GM19193 (cell line): ENCODE data around the gene CATSPERZ.

Experiments
- POLR2A ChIP-seq: IDR thresholded peaks from 4 replicates; pipeline ENCODE4 v1.6.1; 2011; ENCODE audit not compliant: insufficient read depth, insufficient read length; ENCODE audit errors: extremely low read depth

The CATSPERZ gene

DNA sequence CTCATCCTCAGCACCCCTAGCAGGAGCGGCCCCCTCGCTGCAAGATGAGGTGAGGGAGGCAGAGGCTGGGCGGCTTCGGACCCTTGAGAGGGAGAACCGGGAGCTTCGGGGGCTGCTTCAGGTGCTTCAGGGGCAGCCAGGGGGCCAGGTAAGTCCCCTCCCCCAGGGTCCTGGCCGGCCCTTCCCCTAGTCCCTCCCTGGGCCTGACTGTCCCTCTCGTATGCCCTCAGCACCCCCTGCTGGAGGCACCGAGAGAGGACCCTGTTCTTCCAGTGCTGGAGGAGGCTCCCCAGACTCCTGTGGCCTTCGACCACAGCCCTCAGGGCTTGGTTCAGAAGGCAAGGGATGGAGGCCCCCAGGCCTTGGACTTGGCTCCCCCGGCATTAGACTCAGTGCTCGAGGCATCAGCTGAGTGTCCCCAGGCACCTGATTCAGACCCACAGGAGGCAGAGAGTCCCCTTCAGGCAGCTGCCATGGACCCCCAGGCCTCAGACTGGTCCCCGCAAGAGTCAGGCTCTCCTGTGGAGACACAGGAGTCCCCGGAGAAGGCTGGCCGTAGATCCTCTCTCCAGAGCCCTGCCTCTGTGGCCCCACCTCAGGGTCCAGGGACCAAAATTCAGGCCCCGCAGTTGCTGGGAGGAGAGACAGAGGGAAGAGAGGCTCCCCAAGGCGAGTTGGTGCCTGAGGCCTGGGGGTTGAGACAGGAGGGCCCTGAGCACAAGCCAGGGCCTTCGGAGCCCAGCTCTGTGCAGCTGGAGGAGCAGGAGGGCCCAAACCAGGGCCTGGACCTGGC, 43.8 kb downstream of the CATSPERZ start:
- no peak for TF ChIP-seq POLR2A

DNA sequence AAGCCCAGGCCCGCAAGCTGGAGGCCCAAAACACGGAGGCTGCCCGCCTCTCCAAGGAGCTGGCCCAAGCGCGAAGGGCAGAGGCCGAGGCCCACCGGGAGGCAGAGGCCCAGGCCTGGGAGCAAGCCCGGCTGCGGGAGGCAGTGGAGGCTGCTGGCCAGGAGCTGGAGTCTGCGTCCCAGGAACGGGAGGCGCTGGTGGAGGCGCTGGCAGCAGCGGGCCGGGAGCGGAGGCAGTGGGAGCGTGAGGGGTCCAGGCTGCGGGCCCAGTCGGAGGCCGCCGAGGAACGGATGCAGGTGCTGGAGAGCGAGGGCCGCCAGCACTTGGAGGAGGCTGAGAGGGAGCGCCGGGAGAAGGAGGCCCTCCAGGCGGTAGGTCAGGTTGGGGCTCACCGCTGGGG, 44.6 kb downstream of the CATSPERZ start:
- no peak for TF ChIP-seq POLR2A

DNA sequence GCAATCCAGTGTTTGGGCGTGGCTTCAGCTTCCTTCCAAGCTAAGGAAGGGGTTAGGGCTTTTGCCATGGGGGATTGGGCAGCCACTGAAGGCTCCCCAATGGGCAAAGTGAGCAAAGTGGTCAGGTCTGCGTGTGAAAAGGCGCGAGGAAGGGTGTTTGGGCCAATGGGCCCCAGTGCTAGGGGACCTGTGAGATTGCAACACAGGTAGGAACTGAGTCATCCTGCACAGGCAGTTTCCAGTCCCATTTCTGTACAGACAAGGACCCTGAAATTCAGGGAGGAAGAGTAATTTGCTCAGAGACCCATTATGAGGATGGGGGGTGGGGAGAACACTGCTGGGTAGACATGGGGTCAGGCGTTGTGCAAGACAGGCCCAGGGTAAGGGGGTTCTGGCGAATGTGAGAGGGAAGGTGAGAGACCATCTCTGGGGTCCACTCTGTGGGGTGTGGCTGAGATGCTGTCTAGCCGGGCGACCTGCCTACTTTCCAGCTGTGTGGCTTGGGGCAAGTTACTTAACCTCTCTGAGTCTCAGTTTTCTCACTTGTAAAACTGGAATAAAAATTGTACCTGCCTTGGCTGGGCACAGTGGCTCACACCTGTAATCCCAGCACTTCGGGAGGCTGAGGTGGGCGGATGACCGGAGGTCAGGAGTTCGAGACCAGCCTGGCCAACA, 47.2 kb downstream of the CATSPERZ start:
- no peak for TF ChIP-seq POLR2A

DNA sequence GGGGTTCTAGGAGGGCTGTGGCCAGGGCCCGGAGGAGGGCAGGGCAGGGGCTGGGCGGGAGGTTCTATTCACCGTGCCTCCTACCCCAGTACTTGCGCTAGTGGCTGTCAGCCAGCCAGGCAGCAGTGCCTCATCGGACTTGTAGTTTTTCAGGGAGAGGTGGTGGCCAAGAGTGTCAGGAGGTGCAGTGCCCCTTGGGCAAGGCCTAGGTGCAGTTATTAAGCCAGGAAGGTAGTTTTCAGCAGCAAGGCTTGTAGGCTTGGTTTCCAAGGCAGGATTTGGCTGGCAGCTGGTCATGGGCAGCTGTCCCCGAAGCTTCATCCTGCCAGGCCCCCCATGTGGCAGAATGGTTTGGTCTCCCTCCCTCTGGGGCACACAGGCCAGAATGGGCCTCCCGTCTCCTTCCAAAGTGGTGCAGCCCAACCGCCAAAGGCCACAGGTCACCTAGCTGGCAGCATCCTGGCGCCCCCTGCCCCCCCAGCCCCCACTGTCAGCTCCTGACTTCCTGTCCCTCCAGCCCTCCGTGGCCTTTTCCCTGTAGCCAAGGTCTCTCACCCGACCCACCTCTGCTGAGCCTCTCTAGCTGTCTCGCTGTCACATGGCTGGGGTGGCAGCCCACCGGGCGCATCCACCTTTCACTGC, 48.3 kb downstream of the CATSPERZ start:
- no peak for TF ChIP-seq POLR2A

DNA sequence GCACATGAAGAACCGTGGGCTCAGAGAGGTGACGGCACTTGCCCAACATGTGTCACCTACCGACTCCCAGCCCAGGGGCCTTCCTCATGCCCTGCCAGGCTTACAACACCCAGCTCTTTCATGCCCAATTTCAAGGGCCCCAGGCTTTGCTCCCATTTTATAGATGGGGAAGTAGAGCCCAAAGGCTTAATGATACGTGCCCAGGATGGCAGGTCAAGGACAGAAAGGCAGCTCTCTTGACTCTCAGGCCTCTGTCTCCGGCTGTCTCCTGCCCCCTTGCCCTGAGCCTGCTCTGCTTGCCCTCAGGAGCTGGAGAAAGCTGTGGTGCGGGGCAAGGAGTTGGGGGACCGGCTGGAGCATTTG, 48.8 kb downstream of the CATSPERZ start:
- TF ChIP-seq POLR2A: no peak

DNA sequence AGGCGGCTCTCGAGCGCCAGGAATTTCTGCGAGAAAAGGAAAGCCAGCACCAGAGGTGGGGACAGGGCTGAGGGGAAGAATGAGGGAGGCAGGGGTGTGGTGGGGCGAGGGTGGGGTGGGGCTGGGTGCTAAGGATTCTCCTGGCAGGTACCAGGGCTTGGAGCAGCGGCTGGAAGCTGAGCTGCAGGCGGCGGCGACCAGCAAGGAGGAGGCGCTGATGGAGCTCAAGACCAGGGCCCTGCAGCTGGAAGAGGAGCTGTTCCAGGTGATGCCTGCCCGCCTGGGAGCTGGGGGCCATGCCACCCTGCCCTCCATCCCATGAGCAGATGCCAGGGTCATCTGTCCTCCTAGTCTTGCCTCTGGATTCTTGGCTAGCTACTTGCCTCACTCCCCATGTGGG, 49.2 kb downstream of the CATSPERZ start:
- TF ChIP-seq POLR2A: no peak

DNA sequence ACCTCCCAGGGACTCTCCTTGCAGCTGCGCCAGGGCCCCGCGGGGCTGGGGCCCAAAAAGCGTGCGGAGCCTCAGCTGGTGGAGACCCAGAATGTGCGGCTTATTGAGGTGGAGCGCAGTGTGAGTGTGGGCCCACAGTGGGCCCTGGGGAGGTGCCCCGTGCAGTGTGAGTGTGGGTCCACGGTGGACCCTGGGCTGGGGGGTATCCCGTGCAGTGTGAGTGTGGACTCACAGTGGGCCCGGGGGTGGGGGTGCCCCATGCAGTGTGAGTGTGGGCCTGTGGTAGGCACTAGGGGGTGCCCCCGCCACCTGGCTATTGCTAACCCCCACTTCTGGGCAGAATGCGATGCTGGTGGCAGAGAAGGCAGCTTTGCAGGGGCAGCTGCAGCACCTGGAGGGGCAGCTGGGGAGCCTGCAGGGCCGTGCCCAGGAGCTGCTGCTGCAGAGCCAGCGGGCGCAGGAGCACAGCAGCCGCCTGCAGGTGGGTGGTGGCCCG, 51.0 kb downstream of the CATSPERZ start:
- TF ChIP-seq POLR2A: no peak

DNA sequence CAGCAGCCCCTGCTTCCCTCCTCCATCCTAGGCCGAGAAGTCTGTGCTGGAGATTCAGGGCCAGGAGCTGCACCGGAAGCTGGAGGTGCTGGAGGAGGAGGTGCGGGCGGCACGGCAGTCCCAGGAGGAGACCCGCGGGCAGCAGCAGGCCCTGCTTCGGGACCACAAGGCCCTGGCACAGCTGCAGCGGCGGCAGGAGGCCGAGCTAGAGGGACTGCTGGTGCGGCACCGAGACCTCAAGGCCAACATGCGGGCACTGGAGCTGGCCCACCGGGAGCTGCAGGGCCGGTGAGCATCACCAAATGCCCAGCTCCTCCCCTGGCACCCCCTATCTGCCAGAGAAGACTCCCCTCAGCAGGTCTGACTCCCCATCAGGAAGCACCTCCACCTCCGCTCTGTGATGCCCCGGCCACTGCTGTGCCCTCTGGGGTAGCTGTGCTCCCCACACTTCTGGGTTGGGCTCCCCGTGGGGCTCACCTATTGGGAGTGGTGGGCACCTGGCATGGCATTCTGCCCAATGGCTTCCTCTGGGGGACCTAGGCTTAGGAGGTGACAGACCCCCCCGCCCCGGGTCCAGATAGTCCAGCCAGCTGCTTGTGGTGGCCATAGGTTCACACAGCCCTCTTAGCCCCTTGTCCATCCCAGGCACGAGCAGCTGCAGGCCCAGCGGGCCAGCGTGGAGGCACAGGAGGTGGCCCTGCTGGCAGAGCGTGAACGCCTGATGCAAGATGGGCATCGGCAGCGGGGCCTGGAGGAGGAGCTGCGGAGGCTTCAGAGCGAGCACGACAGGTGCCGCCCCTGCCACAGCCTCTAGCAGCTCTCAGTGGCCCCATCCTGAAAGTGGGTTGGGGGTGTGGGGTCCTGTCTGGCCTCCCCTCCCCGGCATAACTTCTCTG, 52.2 kb downstream of the CATSPERZ start:
- TF ChIP-seq POLR2A: no peak

DNA sequence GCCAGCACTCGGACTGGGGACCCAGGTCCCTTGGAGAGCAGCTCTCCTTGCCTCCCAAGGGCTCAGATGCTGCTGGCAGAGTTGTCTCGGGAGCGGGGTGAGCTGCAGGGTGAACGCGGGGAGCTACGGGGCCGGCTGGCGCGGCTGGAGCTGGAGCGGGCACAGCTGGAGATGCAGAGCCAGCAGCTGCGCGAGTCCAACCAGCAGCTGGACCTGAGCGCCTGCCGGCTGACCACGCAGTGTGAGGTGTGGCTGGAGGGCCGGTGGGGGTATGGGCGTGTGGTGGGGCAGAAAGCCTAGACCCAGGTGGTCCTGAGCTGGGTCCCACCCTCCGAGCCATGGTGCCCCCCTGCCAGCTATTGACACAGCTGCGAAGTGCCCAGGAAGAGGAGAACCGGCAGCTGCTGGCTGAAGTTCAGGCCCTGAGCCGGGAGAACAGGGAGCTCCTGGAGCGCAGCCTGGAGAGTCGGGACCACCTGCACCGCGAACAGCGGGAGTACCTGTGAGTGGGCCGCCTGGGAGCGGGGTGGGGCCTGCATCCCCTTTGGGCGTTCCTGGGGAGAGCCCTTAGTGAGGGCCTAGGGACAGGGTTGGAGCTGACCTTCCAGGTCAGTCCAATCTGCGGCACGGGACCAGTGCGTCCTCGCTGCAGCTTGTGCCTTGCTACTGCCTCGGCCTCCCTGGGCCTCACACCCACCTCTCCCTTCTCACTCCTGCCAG, 53.0 kb downstream of the CATSPERZ start:
- no peak for TF ChIP-seq POLR2A

DNA sequence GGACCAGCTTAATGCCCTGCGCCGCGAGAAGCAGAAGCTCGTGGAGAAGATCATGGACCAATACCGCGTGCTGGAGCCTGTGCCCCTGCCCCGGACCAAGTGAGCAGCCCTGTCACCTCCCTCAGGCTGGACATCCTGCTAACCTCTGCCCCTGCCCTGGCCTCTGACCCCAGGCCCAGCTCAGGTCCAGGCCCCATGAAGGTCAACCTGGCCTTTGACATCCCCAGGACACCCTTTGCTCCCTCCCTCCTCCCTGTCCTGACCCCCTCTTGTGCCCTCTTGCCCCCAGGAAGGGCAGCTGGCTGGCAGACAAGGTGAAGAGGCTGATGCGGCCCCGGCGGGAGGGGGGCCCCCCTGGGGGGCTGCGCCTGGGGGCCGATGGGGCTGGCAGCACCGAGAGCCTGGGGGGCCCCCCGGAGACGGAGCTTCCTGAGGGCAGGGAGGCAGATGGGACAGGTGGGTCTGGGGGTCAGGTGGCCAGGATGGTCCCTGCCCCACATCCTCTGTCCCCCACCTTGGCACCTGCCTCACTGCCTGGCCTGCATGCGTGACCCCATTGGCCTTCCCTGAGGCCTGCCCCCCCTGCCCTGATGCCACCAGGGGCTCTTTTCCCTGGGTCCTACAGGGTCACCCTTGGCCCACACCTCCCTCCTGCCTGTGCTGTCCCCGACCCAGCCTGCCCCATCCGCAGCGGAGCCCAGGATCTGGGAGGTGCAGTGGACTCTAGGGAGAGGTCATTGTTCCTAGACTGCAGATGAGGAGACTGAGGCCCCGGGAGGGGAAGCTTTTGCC, 53.8 kb downstream of the CATSPERZ start:
- TF ChIP-seq POLR2A: no peak
